ENCODE results near the gene SHOC2. TPM values are rescaled to one million over a fixed set of nuclear protein-coding genes. Genes with fewer than 3 reads are reported as not detected.

Gene SHOC2
- total and polyA plus RNA-seq, 2 of the 13 experiments (the other 11 are each of a cell fraction or from before 2014, with no cell fraction given), result 8.6 to 25.5 TPM

- no peak for DNase-seq (ENCODE audit: low spot score)
- H3K27me3 ChIP-seq (ENCODE audit: control insufficient read depth in 1 of 2, insufficient read depth in 2 of 2, low read length in 2 of 2), result no peaks in the 10 kb centered on the region
- ChIA-PET POLR2A (no interaction called here), CTCF (ENCODE audit: low intra/inter-chr PET ratio, low total read pairs) (no interaction called here)
- H3K9ac ChIP-seq (ENCODE audit: insufficient read depth, low read depth, low read length), result no peak overlapping the region
- intact Hi-C loops (cut with micrococcal nuclease; ENCODE audit: unreplicated experiment), result no loop called here
- in situ Hi-C loops (cut with HindIII; ENCODE audit: extremely low pct_ligation_motif_present, low pct_unique_long_range_greater_than_20kb), result loop anchor here (25.0 kb wide), 1 partner anchor 268 kb away; no protein-coding TSS in a partner anchor
- H3K79me2 ChIP-seq (ENCODE audit: insufficient read depth, low read length), result peaks cover 5% of the 10 kb centered on the region
- no peak overlapping the region for H3K4me3 ChIP-seq (replicated peaks in 1 of 3; ENCODE audit: insufficient read depth in 1 of 3, low read depth in 2 of 3, low read length in 3 of 3)
- FAIRE-seq, result no peak
- BruUV-seq (replicated peaks), result no TSS peak
- no peak overlapping the region for H3K4me2 ChIP-seq (ENCODE audit: low read depth, low read length)
- ATAC-seq, result no peak
- peaks cover 17% of the 10 kb centered on the region for H3K4me1 ChIP-seq (ENCODE audit: insufficient read depth, low read length)
- no peak overlapping the region for H3K27ac ChIP-seq (ENCODE audit: extremely low read length, insufficient read depth, low read length)
- H2AFZ ChIP-seq (ENCODE audit: low read length), result no peak overlapping the region
- peaks cover 2 to 52% of the 10 kb centered on the region in 2 experiments for H3K36me3 ChIP-seq (replicated peaks in 1 of 2; ENCODE audit: control insufficient read depth in 1 of 2, insufficient read depth in 2 of 2, low read length in 2 of 2)
- 92% methylated on average over 3 of the region's 3 CpGs for WGBS (ENCODE audit: low lambda C conversion rate)
- H4K20me1 ChIP-seq (ENCODE audit: insufficient read depth, low read length), result no peaks in the 10 kb centered on the region
- H3K9me3 ChIP-seq (ENCODE audit: low read length), result no peaks in the 10 kb centered on the region
- TF ChIP-seq ZNF18 (CRISPR knock-in tag; IDR thresholded peaks at IDR 0.05; ENCODE audit: insufficient replicate concordance), result no peak
- TF ChIP-seq ZNF670 (CRISPR knock-in tag; IDR thresholded peaks at IDR 0.05; ENCODE audit: borderline replicate concordance), result no peak
- no peak for TF ChIP-seq RAD51 (IDR thresholded peaks at IDR 0.05; ENCODE audit: borderline replicate concordance)
- no peak for TF ChIP-seq AFF4 (CRISPR knock-in tag; IDR thresholded peaks at IDR 0.05)
- no peak for TF ChIP-seq ZNF773 (CRISPR knock-in tag; IDR thresholded peaks at IDR 0.05; ENCODE audit: borderline replicate concordance)
- TF ChIP-seq HMGA1 (CRISPR knock-in tag; conservative IDR thresholded peaks at IDR 0.05), result no peak
- TF ChIP-seq ATF7-NPFF (CRISPR knock-in tag; IDR thresholded peaks at IDR 0.05; ENCODE audit: low read depth), result no peak
- TF ChIP-seq RARA (CRISPR knock-in tag; IDR thresholded peaks at IDR 0.05), result no peak
- TF ChIP-seq XRCC5 (optimal IDR thresholded peaks at IDR 0.05; ENCODE audit: low read length), result no peak
- no peak for TF ChIP-seq ZNF142 (CRISPR knock-in tag; IDR thresholded peaks at IDR 0.05)
- TF ChIP-seq ZNF263 (CRISPR knock-in tag; IDR thresholded peaks at IDR 0.05), result no peak
- no peak for TF ChIP-seq RCOR2 (CRISPR knock-in tag; IDR thresholded peaks at IDR 0.05)
- no peak for TF ChIP-seq ZNF296 (CRISPR knock-in tag; conservative IDR thresholded peaks at IDR 0.05)
- TF ChIP-seq IKZF4 (CRISPR knock-in tag; IDR thresholded peaks at IDR 0.05; ENCODE audit: borderline replicate concordance, low read depth, not compliant biosample characterization), result no peak
- TF ChIP-seq ZNF557 (CRISPR knock-in tag; IDR thresholded peaks at IDR 0.05), result no peak
Observed at GRCh38 chr10:110880012-110880411, 39.4 kb upstream of the SHOC2 start.
